Fibroblast of lung (primary cell): ENCODE measurements around the gene VASN.

Experiments
- EZH2 ChIP-seq: IDR thresholded peaks from 2 replicates; pipeline ENCODE4 v1.5.1; 2012; ENCODE audit warnings: low read length, control low read depth, mild to moderate bottlenecking; ENCODE audit errors: missing control alignments
- TF ChIP-seq, protein P1 (sequence below), 2 donors: IDR thresholded peaks in 1 of 2; conservative IDR thresholded peaks in 1 of 2; 1 replicate in 1 of 2; 2 replicates in 1 of 2; pipeline ENCODE4 v1.5.1; 2011 to 2012; ENCODE audit warnings: low read length in 2 of 2, control low read depth in 1 of 2, inconsistent platforms in 1 of 2, low read depth in 1 of 2, mild to moderate bottlenecking in 1 of 2

GRCh38 chr16:4333308-4333638 is 38.4 kb upstream of the VASN start:
- TF ChIP-seq, protein P1, sequence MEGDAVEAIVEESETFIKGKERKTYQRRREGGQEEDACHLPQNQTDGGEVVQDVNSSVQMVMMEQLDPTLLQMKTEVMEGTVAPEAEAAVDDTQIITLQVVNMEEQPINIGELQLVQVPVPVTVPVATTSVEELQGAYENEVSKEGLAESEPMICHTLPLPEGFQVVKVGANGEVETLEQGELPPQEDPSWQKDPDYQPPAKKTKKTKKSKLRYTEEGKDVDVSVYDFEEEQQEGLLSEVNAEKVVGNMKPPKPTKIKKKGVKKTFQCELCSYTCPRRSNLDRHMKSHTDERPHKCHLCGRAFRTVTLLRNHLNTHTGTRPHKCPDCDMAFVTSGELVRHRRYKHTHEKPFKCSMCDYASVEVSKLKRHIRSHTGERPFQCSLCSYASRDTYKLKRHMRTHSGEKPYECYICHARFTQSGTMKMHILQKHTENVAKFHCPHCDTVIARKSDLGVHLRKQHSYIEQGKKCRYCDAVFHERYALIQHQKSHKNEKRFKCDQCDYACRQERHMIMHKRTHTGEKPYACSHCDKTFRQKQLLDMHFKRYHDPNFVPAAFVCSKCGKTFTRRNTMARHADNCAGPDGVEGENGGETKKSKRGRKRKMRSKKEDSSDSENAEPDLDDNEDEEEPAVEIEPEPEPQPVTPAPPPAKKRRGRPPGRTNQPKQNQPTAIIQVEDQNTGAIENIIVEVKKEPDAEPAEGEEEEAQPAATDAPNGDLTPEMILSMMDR (conservative IDR thresholded peaks at IDR 0.05 in 1 of 2, IDR thresholded peaks at IDR 0.05 in 1 of 2; ENCODE audit: low read depth in 1 of 2, low read length in 2 of 2): no peak
- no peak for TF ChIP-seq EZH2
